HCT116 (cell line): ENCODE results near the gene SUB1. TPM values are rescaled to one million over a fixed set of nuclear protein-coding genes. Genes with fewer than 3 reads are reported as not detected.

Experiments
- ATAC-seq: fragments of 200-7000 bp; cut with Tn5 transposase; 2 replicates; pipeline ENCODE4 v1.9.1; 2020; ENCODE audit warnings: mild to moderate bottlenecking, moderate library complexity
- BruUV-seq: library from RNA; stranded (reverse); fragments of 400-500 nt; replicated peaks from 2 replicates; lab custom pipeline; 2021; lab: Mats Ljungman, UMichigan
- CTCF ChIA-PET: fragments of 300-600 bp; sonication (Branson Sonifier 250); formaldehyde crosslinking; loops from one replicate; lab custom pipeline; 2021; ENCODE audit warnings: antibody characterized with exemption; lab: Charles Lee
- POLR2A ChIA-PET: fragments of 300-600, 350-600 bp; sonication (Branson Sonifier 250); formaldehyde crosslinking; loops from one replicate; lab custom pipeline; 2021; ENCODE audit warnings: antibody characterized with exemption; lab: Charles Lee
- RAD21 ChIA-PET, 2 experiments: fragments of 300-600 bp; sonication (Branson Sonifier 250); formaldehyde crosslinking; loops; one replicate each; lab custom pipeline; 2023; ENCODE audit warnings: low total read pairs in 2 of 2; ENCODE audit not compliant: uncharacterized antibody in 2 of 2, unreplicated experiment in 2 of 2, low non-redundant PET in 1 of 2; lab: Charles Lee
- DNase-seq: peaks from one replicate; pipeline ENCODE4 v3.0.0-alpha.2; 2010; ENCODE audit warnings: low read depth, low spot score
- H2AFZ ChIP-seq: fragments of 200-600 bp; shearing (Covaris generic), sonication (generic); 2 replicates; pipeline ENCODE4 v1.6.1; 2017; ENCODE audit warnings: low read depth, mixed run types, mixed read lengths, antibody characterized with exemption, low read length; ENCODE audit not compliant: poor library complexity, severe bottlenecking
- H3K27ac ChIP-seq: 2 replicates; pipeline ENCODE4 v1.5.1; 2012; ENCODE audit warnings: low read depth, low read length
- H3K27me3 ChIP-seq: fragments of 200-600 bp; sonication (generic); 2 replicates; pipeline ENCODE4 v1.6.1; 2016; ENCODE audit warnings: mixed run types, low read length, mixed read lengths; ENCODE audit not compliant: insufficient read depth
- H3K36me3 ChIP-seq, 2 experiments: fragments of 200-500 bp in 1 of 2; fragments of 200-600 bp in 1 of 2; sonication (Bioruptor generic) in 1 of 2; sonication (generic) in 1 of 2; 2 replicates each; pipeline versions ENCODE4 v1.5.1 to v1.6.1; 2014 to 2016; ENCODE audit warnings: low read length in 2 of 2, inconsistent platforms in 1 of 2, mixed read lengths in 1 of 2, mixed run types in 1 of 2; ENCODE audit not compliant: insufficient read depth in 2 of 2, control insufficient read depth in 1 of 2
- H3K4me1 ChIP-seq, 2 experiments: fragments of 200-600 bp in 1 of 2; sonication (generic) in 1 of 2; 2 replicates each; pipeline versions ENCODE4 v1.5.1 to v1.6.1; 2012 to 2017; ENCODE audit warnings: low read length in 2 of 2, inconsistent platforms in 1 of 2, mild to moderate bottlenecking in 1 of 2, mixed read lengths in 1 of 2, mixed run types in 1 of 2, moderate library complexity in 1 of 2; ENCODE audit not compliant: insufficient read depth in 2 of 2, control insufficient read depth in 1 of 2
- H3K4me2 ChIP-seq: fragments of 200-600 bp; sonication (generic); 2 replicates; pipeline ENCODE4 v1.6.1; 2017; ENCODE audit warnings: mixed run types, low read length, mixed read lengths
- H3K4me3 ChIP-seq, 2 experiments: fragments of 200-600 bp in 1 of 2; sonication (generic) in 1 of 2; replicated peaks in 1 of 2; 2 replicates each; pipeline ENCODE4 v1.5.1; 2011 to 2016; ENCODE audit warnings: low read length in 2 of 2, control low read depth in 1 of 2, low read depth in 1 of 2, mild to moderate bottlenecking in 1 of 2, mixed read lengths in 1 of 2, mixed run types in 1 of 2
- H3K79me2 ChIP-seq: fragments of 200-600 bp; sonication (generic); 2 replicates; pipeline ENCODE4 v1.6.1; 2017; ENCODE audit warnings: mild to moderate bottlenecking, mixed run types, low read length, moderate library complexity, mixed read lengths; ENCODE audit not compliant: insufficient read depth
- H3K9ac ChIP-seq: fragments of 200-600 bp; sonication (generic); 2 replicates; pipeline ENCODE4 v1.6.1; 2016; ENCODE audit warnings: low read length, mixed read lengths
- H3K9me2 ChIP-seq: fragments of 200-600 bp; sonication (generic), shearing (Covaris generic); 2 replicates; pipeline ENCODE4 v1.6.1; 2017; ENCODE audit warnings: mixed run types, mild to moderate bottlenecking, moderate library complexity; ENCODE audit not compliant: insufficient read depth
- H3K9me3 ChIP-seq, 2 experiments: fragments of 200-500 bp in 1 of 2; fragments of 200-600 bp in 1 of 2; sonication (Bioruptor generic) in 1 of 2; sonication (generic) in 1 of 2; 2 replicates each; pipeline ENCODE4 v1.6.1; 2014 to 2017; ENCODE audit warnings: low read length in 2 of 2, mixed read lengths in 2 of 2, inconsistent platforms in 1 of 2, low read depth in 1 of 2, mild to moderate bottlenecking in 1 of 2, mixed run types in 1 of 2, moderate library complexity in 1 of 2; ENCODE audit not compliant: control insufficient read depth in 1 of 2, insufficient read depth in 1 of 2
- H4K20me1 ChIP-seq: fragments of 200-600 bp; sonication (generic), shearing (Covaris generic); 2 replicates; pipeline ENCODE4 v1.6.1; 2017; ENCODE audit warnings: mixed run types, mild to moderate bottlenecking, moderate library complexity; ENCODE audit not compliant: insufficient read depth
- CBX3 ChIP-seq: IDR thresholded peaks from 2 replicates; pipeline ENCODE4 v1.6.1; 2012; ENCODE audit warnings: low read depth
- CEBPB ChIP-seq: IDR thresholded peaks from 2 replicates; pipeline ENCODE4 v1.6.1; 2012; ENCODE audit warnings: low read depth
- EGR1 ChIP-seq: IDR thresholded peaks from 2 replicates; pipeline ENCODE4 v1.6.1; 2012; ENCODE audit warnings: low read depth
- ELF1 ChIP-seq: IDR thresholded peaks from 2 replicates; pipeline ENCODE4 v1.6.1; 2012; ENCODE audit warnings: low read depth, borderline replicate concordance
- EZH2 ChIP-seq: fragments of 200-600 bp; sonication (generic); IDR thresholded peaks from 2 replicates; pipeline ENCODE4 v1.6.1; 2017; ENCODE audit warnings: antibody characterized with exemption, mixed run types
- EZH2phosphoT487 ChIP-seq: fragments of 200-600 bp; IDR thresholded peaks from 2 replicates; pipeline ENCODE4 v1.6.1; 2018; ENCODE audit warnings: antibody characterized with exemption, borderline replicate concordance
- POLR2A ChIP-seq: IDR thresholded peaks from 2 replicates; pipeline ENCODE4 v1.7.0; 2011; ENCODE audit warnings: borderline replicate concordance; ENCODE audit not compliant: insufficient read depth, insufficient read length; ENCODE audit errors: extremely low read depth
- POLR2AphosphoS5 ChIP-seq: IDR thresholded peaks from 2 replicates; pipeline ENCODE4 v1.6.1; 2011; ENCODE audit warnings: mild to moderate bottlenecking, low read depth, low read length, moderate library complexity
- RAD21 ChIP-seq: IDR thresholded peaks from 2 replicates; pipeline ENCODE4 v1.6.1; 2012; ENCODE audit warnings: low read depth, mild to moderate bottlenecking
- TCF7L2 ChIP-seq: IDR thresholded peaks from 2 replicates; pipeline ENCODE4 v1.7.0; 2011; ENCODE audit warnings: borderline replicate concordance, inconsistent platforms; ENCODE audit not compliant: insufficient read depth, insufficient read length; ENCODE audit errors: extremely low read depth
- YY1 ChIP-seq: IDR thresholded peaks from 2 replicates; pipeline ENCODE4 v1.6.1; 2011; ENCODE audit warnings: low read length, low read depth, moderate library complexity, mild to moderate bottlenecking; ENCODE audit not compliant: insufficient replicate concordance; ENCODE audit errors: extremely low read depth
- ZNF274 ChIP-seq: fragments of 200-500 bp; sonication (Bioruptor generic); IDR thresholded peaks from 2 replicates; pipeline ENCODE4 v1.6.1; 2014; ENCODE audit warnings: mild to moderate bottlenecking, low read depth, low read length, inconsistent platforms
- intact Hi-C: fragments of 100-400 bp; cut with micrococcal nuclease; formaldehyde crosslinking; loops from 2 replicates; pipeline ENCODE4 v1.10.0; 2022
- total RNA-seq: library from RNA; stranded (reverse); gene quantifications from one replicate; pipeline ENCODE4 v1.2.1, GENCODE V29; 2021; ENCODE audit not compliant: unreplicated experiment
- TF ChIP-seq, protein P1 (sequence below), 3 experiments: fragments of 200-600 bp in 1 of 3; sonication (generic) in 1 of 3; IDR thresholded peaks in 2 of 3; conservative IDR thresholded peaks in 1 of 3; 2 replicates each; pipeline ENCODE4 v1.5.1; 2012 to 2017; ENCODE audit warnings: low read depth in 2 of 3, low read length in 2 of 3, antibody characterized with exemption in 1 of 3, borderline replicate concordance in 1 of 3, control low read depth in 1 of 3, mild to moderate bottlenecking in 1 of 3, mixed read lengths in 1 of 3, mixed run types in 1 of 3, moderate library complexity in 1 of 3; ENCODE audit not compliant: insufficient read depth in 1 of 3

The SUB1 gene
- total RNA-seq, 1 experiment from 2014 or later, result 216 TPM

DNA sequence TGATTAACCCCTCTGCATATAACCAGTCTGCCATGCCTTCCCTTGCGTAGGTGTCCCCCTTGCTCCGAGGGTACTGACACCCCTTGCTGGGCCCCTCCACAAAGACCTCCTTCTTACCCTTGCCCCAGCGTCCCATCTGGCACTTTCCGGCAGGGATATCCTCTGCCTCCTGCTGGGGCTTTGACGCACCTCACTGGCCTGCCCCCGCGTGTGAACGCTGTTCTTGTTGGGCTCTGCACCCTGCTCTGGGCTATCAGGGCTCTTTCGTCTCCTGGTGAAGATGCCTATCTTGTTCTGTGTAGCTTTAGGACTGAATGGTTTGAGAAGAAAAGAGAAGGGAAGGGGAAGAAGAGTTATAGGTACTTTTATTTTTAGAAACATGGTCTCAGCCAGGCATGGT lies 53.0 kb downstream of the SUB1 start:
- Histone ChIP-seq H4K20me1 (no peaks in the 10 kb centered on the region), H3K36me3 (no peaks in the 10 kb centered on the region), H3K9me3 (no peaks in the 10 kb centered on the region), H3K27ac (no peak overlapping the region), H3K4me2 (no peak overlapping the region), H3K9me2 (no peaks in the 10 kb centered on the region), H3K9ac (no peak overlapping the region)
- intact Hi-C loops, result no loop called here
- no peak for ATAC-seq
- POLR2A ChIA-PET, result no interaction called here
- TF ChIP-seq YY1, result no peak
- TF ChIP-seq ZNF274, result no peak
- no peak for TF ChIP-seq RAD21
- TF ChIP-seq POLR2A, result no peak
- no peak for TF ChIP-seq EZH2
- TF ChIP-seq TCF7L2, result no peak
- no peak for TF ChIP-seq EZH2phosphoT487
- TF ChIP-seq POLR2AphosphoS5, result no peak
- TF ChIP-seq, all 23 proteins: peak for 0
- Histone ChIP-seq H3K4me3 (no peak overlapping the region), H2AFZ (no peak overlapping the region), H3K4me1 (peaks cover 0 to 20% of the 10 kb centered on the region in 2 experiments; a peak in 2 of 4 replicates), H3K27me3 (no peaks in the 10 kb centered on the region), H3K79me2 (no peaks in the 10 kb centered on the region)
- CTCF ChIA-PET, result no interaction called here
- RAD21 ChIA-PET, result no interaction called here
- BruUV-seq, result no TSS peak
- no peak for DNase-seq

GRCh38 chr5:32639943-32640342 lies 54.6 kb downstream of the SUB1 start:
- Histone ChIP-seq H3K4me3 (no peak overlapping the region), H3K9me3 (no peaks in the 10 kb centered on the region), H3K79me2 (no peaks in the 10 kb centered on the region), H3K36me3 (no peaks in the 10 kb centered on the region), H3K27ac (no peak overlapping the region), H2AFZ (no peak overlapping the region), H3K9ac (no peak overlapping the region), H3K4me1 (peaks cover 0 to 20% of the 10 kb centered on the region in 2 experiments; a peak in 2 of 4 replicates), H3K9me2 (no peaks in the 10 kb centered on the region), H3K27me3 (no peaks in the 10 kb centered on the region), H4K20me1 (no peaks in the 10 kb centered on the region), H3K4me2 (peak overlapping the region; percentile 21; the same call in 1 of the 2 replicates)
- DNase-seq, result peak; percentile 13
- no TSS peak for BruUV-seq
- TF ChIP-seq YY1 (no peak), POLR2AphosphoS5 (no peak), TCF7L2 (no peak), ELF1 (no peak), POLR2A (no peak), EZH2 (no peak), EGR1 (no peak), CBX3 (no peak), CEBPB (no peak)
- TF ChIP-seq, protein P1, sequence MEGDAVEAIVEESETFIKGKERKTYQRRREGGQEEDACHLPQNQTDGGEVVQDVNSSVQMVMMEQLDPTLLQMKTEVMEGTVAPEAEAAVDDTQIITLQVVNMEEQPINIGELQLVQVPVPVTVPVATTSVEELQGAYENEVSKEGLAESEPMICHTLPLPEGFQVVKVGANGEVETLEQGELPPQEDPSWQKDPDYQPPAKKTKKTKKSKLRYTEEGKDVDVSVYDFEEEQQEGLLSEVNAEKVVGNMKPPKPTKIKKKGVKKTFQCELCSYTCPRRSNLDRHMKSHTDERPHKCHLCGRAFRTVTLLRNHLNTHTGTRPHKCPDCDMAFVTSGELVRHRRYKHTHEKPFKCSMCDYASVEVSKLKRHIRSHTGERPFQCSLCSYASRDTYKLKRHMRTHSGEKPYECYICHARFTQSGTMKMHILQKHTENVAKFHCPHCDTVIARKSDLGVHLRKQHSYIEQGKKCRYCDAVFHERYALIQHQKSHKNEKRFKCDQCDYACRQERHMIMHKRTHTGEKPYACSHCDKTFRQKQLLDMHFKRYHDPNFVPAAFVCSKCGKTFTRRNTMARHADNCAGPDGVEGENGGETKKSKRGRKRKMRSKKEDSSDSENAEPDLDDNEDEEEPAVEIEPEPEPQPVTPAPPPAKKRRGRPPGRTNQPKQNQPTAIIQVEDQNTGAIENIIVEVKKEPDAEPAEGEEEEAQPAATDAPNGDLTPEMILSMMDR (IDR thresholded peaks at IDR 0.05 in 2 of 3, conservative IDR thresholded peaks at IDR 0.05 in 1 of 3; ENCODE audit: borderline replicate concordance in 1 of 3, insufficient read depth in 1 of 3, low read depth in 2 of 3, low read length in 2 of 3), result no peak
- ChIA-PET RAD21 (no interaction called here), CTCF (no interaction called here), POLR2A (no interaction called here)
- intact Hi-C loops, result no loop called here
- peak; percentile 25; the same call in 1 of the 2 replicates for ATAC-seq
